Epithelial cell of proximal tubule (primary cell): Measurements from ENCODE around the gene WDCP. TPM values are rescaled to one million over a fixed set of nuclear protein-coding genes. Genes with fewer than 3 reads are reported as not detected.

Experiments used
- DNase-seq: peaks from one replicate; pipeline ENCODE4 v3.0.0-alpha.2; 2011; ENCODE audit warnings: low read depth
- H3K4me3 ChIP-seq: 2 replicates; pipeline ENCODE4 v1.5.1; 2011; ENCODE audit warnings: low read depth, mild to moderate bottlenecking, low read length
- CTCF ChIP-seq: conservative IDR thresholded peaks from 2 replicates; pipeline ENCODE4 v1.5.1; 2012; ENCODE audit warnings: low read depth, mild to moderate bottlenecking, low read length
- total RNA-seq: library from RNA; depleted of rRNA; stranded (reverse); fragments of >200 nt; gene quantifications from 2 replicates; pipeline ENCODE4 v1.2.3, GENCODE V29; 2015

Gene WDCP
- total RNA-seq, 1 donor from 2014 or later = 7.7 TPM

GRCh38 chr2:24076849-24077534 is 29.8 kb upstream of the WDCP start:
- DNase-seq = no peak
- TF ChIP-seq CTCF = no peak
- H3K4me3 ChIP-seq = peak overlapping the region; percentile 90

GRCh38 chr2:24075915-24076848 is 29.0 kb upstream of the WDCP start, which contains the start of gene SF3B6:
SF3B6 (minus strand) TSS chr2:24076326; CDS start chr2:24076229, 97 bp downstream.
- peak; percentile 95 for DNase-seq
- H3K4me3 ChIP-seq = peak within 1 kb of the TSS; percentile 90
- TF ChIP-seq CTCF = no peak

- no peak for DNase-seq
- no peak for TF ChIP-seq CTCF
- peak overlapping the region; percentile 90 for H3K4me3 ChIP-seq
Observed at GRCh38 chr2:24075259-24075658, 28.1 kb upstream of the WDCP start.

- DNase-seq = no peak
- no peak overlapping the region for H3K4me3 ChIP-seq
- TF ChIP-seq CTCF = no peak
Observed at GRCh38 chr2:24073816-24074215, 26.6 kb upstream of the WDCP start.

DNA sequence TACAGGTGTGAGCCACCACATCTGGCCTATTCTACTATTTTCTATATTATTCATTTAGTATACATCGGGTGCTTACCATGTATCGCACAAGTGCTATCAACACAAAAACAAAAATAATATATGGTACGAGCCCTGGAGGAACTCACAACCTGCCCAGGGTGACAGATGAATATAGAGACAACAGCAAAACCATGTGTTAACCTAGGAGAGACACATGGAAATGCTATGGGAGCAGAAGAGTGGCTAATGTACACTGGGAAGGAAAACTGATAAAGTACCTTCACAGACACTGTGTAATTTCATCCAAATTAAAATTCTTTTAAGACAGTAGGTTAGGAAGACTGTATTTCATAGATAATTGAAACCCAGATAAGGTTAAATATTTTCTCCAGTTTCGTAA is 25.1 kb upstream of the WDCP start:
- TF ChIP-seq CTCF = no peak
- no peak for DNase-seq
- no peak overlapping the region for H3K4me3 ChIP-seq

- no peak overlapping the region for H3K4me3 ChIP-seq
- no peak for TF ChIP-seq CTCF
- no peak for DNase-seq
Observed at GRCh38 chr2:24065341-24065740, 18.1 kb upstream of the WDCP start.
